Islet of Langerhans (tissue), 1 donor: ENCODE data around the gene LRPAP1.
"Not testable (repeated sequence)": the region's sequence is repeated elsewhere in the genome, so short reads cannot be mapped to it uniquely, and the experiment has no call there.

ENCODE experiments used
- FAIRE-seq: peaks from one replicate; lab custom pipeline; 2011; peaks lifted over from hg19 to GRCh38; lab: Jason Lieb, UNC

Gene LRPAP1, protein sequence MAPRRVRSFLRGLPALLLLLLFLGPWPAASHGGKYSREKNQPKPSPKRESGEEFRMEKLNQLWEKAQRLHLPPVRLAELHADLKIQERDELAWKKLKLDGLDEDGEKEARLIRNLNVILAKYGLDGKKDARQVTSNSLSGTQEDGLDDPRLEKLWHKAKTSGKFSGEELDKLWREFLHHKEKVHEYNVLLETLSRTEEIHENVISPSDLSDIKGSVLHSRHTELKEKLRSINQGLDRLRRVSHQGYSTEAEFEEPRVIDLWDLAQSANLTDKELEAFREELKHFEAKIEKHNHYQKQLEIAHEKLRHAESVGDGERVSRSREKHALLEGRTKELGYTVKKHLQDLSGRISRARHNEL

DNA sequence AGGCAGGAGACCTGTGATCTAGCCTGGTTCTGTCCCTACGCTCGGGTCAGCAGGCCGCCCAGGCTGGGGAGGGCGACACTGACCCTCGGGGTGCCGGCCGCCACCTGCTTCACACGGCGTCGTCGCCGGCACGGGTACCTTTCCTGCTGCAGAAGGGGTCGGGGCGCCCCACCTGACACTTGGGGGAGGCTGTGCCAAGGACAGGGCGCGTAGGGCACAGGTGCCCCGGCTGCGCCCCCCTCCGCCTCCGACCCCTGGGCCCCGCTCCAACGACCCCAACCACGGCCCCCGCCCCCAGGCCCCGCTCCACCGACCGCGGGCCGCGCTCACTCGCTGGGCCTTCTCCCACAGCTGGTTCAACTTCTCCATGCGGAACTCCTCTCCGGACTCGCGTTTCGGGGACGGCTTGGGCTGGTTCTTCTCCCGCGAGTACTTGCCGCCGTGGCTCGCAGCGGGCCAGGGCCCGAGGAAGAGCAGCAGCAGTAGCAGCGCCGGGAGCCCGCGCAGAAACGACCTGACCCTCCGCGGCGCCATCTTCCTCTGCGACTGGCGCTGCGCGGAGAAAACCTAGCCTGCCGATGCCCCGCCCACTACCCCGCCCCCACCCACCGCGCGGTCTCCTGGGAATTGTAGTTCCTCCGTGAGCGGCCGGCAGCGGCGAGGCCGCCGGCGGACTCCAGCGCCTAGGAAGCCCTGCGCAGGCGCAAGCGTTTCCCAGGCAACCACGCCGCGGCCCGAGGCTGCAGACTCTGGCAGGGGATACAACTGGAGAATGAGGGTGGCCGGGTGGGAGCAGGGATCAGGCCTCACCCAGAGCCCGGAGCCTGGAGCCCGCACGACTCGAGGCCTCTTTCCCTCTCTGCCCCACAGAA is at the start of gene LRPAP1:
Gene LRPAP1 (minus strand): TSS at position 544 of the 872 bp plus-strand sequence. CDS start 10 bp downstream, at position 534.
- no peak for FAIRE-seq

DNA sequence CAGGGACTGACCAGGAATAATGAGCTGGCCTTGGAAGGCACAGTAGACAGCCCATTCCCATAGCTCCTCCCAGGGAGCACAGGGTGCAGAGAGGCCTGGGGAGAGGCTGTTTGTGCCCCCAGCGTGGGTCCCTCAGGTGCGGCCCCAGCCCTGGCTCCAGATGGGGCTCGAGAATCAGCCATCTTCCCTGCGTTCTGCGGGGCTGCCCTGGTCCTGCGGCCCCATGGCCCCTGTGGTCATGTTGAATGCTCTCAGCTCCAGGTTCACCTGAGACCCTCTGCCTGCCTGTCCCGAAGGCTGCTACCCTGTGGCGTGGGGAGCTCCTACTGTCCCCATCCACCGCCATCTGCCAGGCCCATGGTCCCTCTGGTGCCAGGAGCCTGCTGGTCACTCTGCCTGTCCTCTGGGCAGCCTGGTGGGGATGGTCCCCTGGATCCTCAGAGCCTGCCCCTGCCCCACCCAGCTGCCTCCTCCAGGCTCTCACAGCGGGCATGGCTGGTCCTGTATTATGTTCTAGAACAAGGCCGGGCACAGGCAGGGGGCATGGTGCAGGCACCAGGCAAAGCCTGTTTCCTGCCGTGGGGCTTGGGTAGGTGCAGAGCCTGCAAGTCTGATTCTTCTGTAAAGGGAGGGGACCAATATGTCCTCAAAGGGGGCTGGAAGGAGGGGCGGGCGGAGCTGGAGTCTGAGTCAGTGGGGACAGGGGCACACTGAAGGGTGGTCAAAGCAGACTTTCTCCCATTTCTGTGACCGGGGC is 49.3 kb upstream of the LRPAP1 start:
- FAIRE-seq = not testable (repeated sequence)

DNA sequence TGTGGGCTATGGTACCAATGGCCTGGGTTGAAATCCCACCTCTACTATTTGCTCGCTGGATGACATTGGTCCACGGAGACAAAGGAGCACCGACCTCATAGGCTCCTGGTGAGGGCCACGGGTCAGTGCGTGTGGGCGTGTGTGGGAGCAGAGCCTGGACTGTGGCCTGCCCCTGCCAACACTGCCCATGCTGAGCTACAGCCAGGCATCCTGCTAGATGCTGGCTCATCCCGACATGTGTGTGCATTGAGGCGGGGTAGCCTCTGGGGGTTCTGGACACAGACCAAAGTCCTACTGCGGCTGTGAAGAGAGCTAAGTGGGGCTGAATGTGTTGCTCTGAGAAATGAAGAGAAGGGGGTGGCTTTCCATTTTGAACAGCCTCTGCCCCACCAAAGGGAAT is 48.6 kb upstream of the LRPAP1 start:
- not testable (repeated sequence) for FAIRE-seq

DNA sequence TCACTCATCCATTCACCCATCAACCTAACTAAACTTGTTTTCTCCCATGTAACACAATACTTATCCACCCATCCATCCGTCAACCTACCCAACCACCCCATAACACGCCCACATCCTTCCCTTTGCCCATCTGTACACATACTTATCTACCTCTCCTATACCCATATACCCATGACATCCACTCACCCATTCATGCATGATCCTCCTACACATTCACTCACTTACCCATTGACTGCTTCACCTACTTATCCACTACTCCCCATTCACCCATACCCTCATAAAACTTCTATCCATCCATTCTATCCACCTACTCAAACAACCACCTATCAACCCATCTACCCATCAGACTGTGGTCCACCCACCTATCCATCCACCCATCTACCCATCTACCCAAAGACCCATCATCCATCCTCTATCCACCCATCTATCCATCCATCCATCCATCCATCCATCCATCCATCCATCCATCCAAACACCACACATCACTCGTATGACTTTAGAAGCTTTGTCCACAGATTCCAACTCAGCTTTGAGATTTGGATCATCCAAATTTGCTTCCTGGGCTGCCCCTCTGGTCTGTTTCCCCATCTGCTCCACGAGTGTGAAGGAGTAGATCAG is 46.4 kb upstream of the LRPAP1 start:
- FAIRE-seq = not testable (repeated sequence)

DNA sequence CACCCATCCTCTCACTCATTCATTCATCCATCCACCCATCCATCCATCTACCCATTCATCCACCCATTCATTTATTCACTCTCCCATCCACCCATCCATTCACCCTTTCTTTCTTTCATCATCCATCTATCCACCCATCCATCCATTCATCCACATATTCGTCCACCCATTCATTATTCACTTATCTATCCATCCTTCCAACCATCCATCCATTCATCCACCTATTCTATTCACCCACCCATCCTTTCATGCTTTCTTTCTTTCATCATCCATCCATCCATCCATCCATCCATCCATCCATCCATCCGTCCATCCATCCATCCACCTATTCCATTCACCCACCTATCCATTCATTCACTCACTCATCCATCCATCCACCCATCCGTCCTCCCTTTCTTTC is 45.8 kb upstream of the LRPAP1 start:
- FAIRE-seq = not testable (repeated sequence)

DNA sequence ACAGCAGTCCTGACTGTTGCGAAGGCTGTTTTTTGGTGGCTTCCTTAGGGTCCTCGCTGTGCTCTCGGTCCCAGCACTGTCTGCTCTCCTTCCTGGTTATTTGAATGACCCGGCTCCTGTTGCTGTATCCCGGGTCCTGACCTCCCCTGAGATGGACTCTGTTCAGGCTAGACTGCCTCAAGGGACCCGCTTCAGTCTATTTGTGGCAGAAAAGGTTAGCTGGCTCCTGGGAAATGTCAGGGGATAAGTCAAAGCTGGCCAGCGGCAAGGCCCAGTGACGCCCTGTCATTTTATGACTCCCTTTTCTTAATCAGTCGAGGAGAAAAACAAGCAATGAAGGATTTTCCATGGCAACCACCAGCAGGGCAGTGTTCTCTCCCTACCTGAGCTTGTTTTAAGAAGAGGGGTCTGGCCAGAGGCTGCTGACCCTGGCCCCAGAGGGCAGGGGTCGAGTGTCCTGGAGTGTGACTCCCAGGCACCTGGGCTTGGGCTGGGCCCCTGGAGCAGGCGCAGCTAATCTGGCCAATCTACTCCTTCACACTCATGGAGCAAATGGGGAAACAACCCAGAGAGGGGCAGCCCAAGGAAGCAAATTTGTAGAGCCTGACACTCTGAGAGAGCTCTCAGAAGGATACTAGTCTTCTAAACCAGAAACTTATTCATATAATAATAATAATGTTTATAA is 45.1 kb upstream of the LRPAP1 start:
- not testable (repeated sequence) for FAIRE-seq

DNA sequence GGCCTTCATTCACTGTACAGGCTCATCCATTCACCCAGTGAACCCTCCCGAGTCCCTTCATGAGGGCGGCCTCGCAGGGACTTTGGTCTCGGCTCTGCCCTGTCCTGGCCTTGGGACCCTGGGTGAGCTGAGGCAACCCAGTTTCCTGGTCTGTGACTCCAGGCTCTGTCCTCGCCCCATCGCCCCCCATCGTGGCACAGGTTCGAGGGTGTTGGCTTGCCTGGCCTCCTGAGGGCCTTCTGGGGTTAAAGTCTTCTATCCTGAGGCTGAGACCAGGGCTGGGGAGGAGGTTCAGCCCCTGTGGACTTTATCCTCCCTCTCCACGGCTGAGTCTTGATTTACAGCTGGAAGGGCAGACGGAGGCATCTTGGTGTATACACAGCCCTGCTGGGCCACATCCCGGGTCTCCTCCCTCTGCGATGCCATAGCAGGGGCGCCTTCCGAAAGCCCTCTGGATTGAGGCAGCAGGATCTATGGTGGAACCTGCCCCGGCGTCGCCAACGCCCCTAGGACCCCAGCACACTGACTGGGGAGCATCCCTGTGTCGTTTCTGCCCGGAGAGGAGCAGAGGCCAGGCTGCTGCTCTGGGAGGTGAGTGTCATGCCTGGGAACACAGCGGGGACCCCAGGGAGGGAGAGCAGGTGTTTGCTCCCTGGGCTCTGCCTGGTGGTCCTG is 44.4 kb upstream of the LRPAP1 start:
- not testable (repeated sequence) for FAIRE-seq

DNA sequence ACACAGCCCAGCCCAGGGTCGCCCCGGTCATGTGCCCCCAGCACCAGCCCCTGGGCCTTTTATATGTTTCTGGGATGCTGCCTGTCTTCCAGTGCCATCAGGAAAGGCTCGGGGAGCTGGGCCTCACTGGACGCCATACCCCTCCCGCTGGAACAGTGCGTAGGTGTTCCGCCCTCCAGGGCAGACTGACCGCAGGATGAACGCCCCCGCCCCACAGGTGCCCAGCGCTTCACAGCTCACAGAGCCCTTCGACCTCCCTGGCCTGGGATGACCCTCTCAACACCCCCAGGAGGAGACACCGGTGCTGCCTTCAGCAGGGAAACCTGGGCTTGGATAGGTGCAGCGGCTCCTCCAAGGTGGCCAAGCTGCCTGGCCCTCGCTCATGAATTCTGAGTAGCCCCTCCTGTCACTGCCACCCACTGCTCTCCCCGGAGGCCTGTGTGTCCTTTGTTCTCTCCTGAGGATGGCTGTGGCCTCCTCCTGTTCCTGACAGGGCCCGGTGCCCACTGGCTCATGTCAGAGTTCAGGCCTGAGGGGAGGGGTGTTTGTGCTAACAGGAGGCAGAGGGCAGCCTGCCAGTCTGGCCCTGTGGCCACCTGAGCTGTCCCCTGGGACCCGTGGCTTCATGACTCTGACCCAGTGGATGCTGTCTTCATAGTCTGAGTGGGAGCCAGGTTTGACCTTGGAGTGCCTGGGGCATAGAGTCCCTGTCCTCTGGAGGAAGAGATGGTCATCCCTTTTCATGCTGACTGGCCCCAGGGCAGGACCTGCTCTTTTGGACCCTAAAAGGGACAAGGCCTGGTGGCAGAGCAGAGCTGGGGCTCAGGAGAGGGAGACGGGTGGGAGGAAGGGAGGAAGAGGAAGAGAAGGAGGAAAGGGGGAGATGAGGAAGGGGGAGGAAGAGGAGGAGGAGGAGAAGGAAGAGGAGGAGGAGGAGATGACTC is 43.5 kb upstream of the LRPAP1 start:
- not testable (repeated sequence) for FAIRE-seq

DNA sequence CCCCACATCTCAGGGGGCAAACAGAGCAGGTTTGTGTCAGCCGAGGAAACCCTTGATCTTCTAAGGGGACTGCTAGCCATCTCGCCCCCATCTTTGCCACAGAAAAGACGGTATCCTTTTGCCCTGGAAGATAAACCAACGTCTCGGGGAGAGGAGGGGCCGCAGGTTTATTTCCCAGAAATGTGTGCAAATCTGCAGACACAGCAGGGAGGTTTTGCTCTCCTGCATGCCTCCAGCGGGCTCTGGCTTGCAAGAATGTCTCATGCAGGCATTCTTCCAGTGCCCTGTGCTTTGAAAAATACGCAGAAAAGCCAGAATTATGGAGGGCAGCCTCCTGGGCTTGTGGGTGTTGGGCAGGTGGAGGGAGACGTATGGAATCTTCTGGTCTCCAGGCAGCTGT is 42.6 kb upstream of the LRPAP1 start:
- FAIRE-seq = not testable (repeated sequence)

DNA sequence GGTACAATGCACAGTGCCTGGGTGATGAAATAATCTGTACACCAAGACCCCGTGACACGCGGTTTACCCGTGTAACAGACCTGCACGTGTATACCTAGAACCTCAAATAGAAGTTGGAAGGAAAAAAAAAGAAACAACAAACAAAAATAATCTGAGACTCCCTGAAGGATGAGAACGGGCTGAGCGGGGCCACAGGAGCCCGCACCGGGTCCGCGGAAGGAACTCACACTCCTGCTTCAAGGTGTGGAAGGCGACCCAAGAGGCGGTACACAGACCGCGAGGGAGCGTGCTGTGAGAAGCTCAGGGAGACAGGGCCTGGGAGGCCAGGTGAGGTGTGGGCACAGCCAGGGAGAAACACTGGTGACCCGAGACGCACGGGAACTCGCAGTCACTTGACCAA is 42.1 kb upstream of the LRPAP1 start:
- FAIRE-seq = not testable (repeated sequence)

DNA sequence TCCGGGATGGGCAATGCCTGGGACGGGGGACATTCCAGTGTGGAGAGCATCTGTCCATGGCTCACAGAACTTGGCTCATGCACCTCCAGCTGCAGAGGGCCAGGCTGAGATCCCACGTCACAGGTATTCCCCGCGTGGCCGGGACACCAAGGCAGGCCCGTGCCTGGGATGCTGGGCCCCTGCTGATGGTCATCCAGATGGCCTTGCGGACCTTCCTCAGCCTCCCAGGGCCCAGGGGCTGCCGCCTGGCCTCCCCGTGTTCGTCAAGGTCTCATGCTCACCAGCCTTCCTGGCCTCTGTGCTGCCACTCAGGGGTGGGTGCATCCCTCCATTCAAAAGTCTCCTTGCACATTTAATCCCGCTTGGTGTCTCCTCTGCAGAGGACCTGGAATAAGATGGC is 40.9 kb upstream of the LRPAP1 start:
- no peak for FAIRE-seq

DNA sequence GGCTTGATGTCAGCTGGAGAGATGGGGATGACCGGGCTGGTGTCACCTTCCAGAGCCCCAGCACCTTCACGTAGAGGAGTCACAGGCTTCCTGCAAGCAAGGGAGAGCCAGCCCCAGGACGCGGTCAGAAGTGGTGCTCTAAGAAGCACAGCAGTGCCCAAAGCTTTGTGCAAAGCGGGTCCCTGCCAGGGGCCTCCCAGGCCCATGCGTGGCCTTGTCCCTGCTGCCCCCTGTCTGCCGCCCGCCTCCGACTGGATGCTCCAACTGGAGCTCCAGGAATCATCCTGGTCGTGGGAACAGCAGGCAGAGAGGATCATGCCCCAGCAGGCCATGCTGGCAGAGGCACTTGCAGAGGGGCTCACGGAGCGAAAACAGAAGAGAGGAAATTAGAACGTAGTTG is 40.1 kb upstream of the LRPAP1 start:
- FAIRE-seq = no peak

DNA sequence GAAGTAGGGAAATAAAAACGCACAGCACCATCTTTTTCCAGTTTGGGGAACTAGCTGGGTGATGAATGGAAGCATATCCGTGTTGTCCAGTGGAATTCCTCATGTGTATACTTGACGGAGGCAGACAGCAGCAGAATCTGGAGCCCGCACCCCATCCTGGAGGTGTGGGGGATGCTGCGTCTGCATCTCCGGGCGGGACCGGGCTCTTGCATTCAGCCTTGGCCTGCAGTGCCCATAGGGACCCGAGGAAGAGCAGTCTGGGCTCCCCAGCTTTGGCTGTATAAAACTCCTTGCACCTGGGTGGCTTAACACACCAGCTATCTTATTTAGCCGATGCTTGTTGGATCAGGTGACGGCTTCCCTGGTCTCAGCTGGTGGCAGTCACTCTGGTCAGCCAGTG is 39.7 kb upstream of the LRPAP1 start:
- FAIRE-seq = no peak

DNA sequence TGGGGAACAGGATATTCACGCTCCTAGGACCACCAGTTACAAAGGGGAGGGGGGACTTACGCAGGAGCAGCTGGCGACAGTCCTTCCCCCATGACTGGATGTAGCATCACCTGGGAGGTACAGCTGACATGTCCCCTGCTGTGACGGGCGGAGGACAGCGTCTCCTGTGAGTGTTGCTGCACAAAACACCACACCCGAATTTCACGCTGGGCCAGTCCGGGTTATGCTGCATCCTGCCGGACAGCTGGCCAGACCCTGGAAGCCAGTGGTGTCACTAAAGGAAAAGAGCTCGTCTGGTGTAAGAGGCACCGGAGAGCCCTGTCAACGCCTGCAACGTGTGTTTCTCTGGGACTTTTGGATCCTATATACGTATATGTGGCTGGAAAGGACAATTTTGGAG is 38.7 kb upstream of the LRPAP1 start:
- not testable (repeated sequence) for FAIRE-seq

DNA sequence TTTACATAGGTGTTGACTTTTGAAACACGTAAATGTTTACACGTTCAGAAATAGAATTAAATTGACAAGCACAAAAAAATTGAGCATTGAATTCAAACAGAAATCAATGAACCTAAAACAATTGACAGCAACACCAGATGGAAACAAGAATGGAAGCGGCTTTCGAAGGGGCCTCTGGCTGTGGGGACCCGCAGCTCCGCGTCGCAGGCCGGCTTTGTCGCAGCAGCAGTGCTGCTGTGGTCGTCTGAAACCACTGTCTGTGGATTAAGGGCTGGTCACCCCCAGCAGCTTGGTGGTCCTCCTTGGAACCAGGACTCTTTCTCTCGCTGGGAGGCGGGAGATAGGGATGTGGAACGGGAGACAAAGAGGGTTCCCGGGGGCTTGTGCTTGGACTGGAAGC is 37.4 kb upstream of the LRPAP1 start:
- FAIRE-seq = not testable (repeated sequence)

DNA sequence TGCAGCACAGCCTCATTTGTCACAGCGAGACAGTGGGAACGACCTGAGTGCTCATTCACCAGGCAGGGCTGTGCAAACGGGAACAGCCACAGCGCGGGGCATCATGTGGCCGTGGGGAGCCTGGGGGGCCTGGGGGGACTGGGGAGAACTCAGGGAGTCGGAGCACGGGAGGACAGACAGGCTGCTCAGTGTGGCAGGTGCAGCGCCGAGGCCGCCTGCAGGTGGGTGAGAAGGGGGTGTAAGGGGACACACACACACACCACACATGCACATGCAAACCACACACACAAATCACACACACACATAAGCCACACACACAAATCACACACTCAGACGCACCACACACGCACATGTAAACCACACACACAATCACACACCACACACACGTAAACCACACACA is 34.5 kb upstream of the LRPAP1 start:
- FAIRE-seq = not testable (repeated sequence)

DNA sequence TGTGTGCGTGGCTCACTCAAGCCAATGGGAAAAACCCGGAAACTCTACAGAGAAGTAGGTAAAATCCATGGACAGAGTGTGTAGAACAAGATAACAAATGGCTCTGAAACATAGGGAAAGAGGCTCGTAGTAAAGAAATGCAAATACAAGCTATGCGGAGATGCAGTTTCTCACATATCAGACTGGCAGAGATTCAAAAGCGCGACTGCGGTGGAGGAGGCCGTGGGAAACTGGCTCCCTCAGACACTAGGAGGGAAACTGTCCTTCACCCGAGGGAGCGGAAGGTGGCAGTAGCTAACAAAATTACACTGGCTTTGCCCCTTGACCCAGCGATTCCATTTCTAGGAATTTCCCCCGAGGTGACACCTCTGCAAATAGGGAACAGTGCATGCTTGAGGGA is 34.1 kb upstream of the LRPAP1 start:
- FAIRE-seq = not testable (repeated sequence)

DNA sequence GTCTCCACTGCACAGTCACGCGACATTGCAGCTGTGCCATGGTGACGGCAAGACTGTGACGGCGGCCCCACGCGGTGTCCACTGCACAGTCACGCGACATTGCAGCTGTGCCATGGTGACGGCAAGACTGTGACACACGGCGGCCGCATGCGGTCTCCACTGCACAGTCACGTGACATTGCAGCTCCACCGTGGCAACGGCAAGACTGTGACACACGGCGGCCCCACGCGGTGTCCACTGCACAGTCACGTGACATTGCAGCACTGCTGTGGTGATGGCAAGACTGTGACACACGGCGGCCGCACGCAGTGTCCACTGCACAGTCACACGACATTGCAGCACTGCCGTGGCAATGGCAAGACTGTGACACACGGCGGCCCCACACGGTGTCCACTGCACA is 32.7 kb upstream of the LRPAP1 start:
- not testable (repeated sequence) for FAIRE-seq

DNA sequence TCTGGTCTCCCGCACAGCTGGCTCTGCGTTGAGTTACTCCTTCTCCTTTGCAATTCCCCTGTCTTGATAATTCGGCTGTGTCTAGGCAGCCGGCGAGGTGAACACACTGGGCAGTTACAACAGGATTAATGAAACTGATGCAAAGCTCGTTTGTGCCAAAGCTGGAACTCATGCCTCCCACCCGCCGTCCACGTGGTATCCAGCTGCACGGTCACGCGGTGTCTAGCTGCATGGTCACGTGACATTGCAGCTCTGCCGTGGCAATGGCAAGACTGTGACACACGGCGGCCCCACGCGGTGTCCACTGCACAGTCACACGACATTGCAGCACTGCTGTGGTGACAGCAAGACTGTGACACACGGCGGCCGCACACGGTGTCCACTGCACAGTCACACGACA is 31.2 kb upstream of the LRPAP1 start:
- FAIRE-seq = no peak

DNA sequence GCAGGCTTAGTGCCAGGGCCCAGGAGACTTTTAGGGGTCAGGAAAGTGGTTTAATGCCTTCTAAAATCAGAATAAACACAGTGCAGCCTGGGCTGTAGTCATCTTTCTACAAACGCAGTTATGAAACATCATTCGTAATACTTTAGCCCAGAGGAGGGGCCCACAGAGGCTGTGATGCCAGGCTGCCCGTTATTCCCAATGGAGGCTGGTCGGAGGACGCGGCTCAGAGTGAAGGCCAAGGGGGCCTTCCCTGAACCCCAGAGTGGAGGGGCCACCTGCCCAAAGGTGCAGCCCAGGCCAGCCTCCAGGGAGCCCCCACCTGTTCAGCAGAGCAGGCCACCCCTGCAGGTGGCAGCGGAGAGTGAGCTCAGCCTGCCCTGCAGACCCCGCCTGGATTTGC is 29.9 kb upstream of the LRPAP1 start:
- not testable (repeated sequence) for FAIRE-seq
